A549 treated with RU486 at 1 μM for 4 hours (cell line): ENCODE data around the gene TIMM22. TPM values are rescaled to one million over a fixed set of nuclear protein-coding genes. Genes with fewer than 3 reads are reported as not detected.

Source experiments
- total RNA-seq: library from RNA; stranded (reverse); fragments of 200-300 nt; extraction: Qiagen RNA extraction; gene quantifications from 5 replicates; pipeline ENCODE4 v1.2.3, GENCODE V29; 2022; ENCODE audit warnings: low read depth

Gene TIMM22
- 25.2 to 31.1 TPM (median 27.8 TPM) in 5 replicates for total RNA-seq

DNA sequence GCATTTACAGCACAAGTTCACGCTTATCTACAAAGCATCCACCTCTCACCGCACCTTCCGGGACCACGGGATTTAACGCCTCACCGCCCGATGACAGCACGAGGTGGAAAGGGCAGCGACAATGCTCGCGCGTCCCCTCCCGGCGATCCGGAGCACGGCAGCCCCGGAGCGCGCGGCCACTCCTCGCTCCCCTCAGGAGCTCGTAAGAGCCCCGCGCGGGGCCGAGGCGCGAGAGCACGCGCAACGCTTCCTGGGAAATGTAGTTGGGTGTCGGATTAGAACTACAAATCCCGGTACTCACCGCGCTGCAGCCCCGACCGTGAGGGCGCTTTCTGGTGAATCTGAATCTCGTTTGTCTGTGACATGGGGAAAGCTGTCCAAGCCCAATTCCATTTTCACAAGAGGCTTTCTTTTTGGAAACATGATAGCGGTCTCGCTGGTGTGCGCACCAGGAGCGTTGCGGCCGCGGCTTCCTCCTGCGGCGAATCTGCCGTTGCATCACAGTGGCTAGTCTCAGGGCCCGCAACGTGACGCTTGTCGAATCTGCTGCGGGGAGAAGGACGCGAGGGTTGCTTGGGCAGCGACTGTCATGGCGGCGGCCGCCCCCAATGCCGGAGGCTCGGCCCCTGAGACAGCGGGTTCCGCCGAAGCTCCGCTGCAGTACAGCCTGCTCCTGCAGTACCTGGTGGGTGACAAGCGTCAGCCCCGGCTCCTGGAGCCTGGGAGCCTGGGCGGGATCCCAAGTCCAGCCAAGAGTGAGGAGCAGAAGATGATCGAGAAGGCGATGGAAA is at the start of gene TIMM22:
Gene TIMM22, plus strand, starts transcription at position 576 of the 791 bp plus-strand sequence. Its CDS starts 14 bp downstream, at position 590.

DNA sequence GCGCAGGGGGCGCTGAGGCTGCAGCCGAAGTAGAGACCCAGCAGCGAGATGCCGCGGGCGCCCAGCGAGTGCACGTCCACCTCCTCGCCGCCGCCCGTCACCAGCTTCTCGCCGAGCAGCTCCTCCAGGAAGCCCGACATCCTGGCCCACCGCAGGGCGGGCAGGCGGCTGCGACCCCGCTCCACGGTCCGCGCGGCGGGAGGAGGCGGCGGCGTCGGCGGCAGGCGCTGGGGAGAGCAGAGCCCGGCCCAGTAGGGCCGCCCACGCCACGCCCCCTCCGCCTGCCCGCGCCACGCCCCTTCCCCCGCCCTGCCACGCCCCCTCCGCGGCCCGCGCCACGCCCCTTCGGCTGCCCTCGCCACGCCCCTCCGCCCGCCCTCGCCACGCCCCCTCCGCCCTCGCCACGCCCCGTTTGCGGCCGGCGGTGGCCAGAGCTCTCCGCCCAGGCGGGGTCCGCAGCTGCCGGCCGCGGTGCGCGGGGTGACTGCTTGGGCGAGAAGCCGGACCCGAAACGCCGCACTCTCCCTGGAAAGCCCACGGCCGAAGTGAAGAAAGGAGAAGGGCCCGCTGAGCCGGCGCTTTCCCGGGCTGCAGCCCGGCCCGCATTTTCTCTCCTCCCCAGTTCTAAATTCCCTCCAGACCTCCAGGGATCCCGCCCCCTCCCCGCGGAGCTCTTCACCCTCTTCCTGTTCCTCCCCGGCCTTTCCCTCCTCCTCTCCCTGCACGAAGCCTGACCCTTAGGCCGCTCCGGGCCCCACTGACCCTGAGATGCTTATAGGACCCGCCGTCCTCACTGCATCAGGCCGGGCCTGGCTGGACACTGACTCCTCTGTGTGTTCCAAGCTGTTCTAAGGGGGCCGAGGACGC is 17.2 kb upstream of the TIMM22 start, which contains the start of gene NXN:
Gene NXN, minus strand, starts transcription at position 238 of the 867 bp plus-strand sequence.

Other genes starting within 250 kb of the TIMM22 start
- 54.6 to 65.1 TPM (median 60.6 TPM) in 5 replicates for gene GEMIN4, start 244.9 kb upstream of the TIMM22 start, total RNA-seq
- 86.6 to 158 TPM (median 98.6 TPM) in 5 replicates for gene GLOD4, start 214.8 kb upstream of the TIMM22 start, total RNA-seq
- gene MRM3, start 214.8 kb upstream of the TIMM22 start, total RNA-seq: 41.9 to 44.2 TPM (median 43.5 TPM) in 5 replicates
- 21.4 to 28.9 TPM (median 26.0 TPM) in 5 replicates for gene NXN, start 17.4 kb upstream of the TIMM22 start, total RNA-seq
- 92.9 to 113 TPM (median 101 TPM) in 5 replicates for gene ABR, start 182.9 kb downstream of the TIMM22 start, total RNA-seq